Testis (tissue), 3 donors: ENCODE measurements around the gene VRTN. TPM values are rescaled to one million over a fixed set of nuclear protein-coding genes. Genes with fewer than 3 reads are reported as not detected.

Experiments used
- DNase-seq: peaks from one replicate; pipeline ENCODE4 v3.0.0-alpha.2; 2019
- H3K27ac ChIP-seq, 2 donors: fragments of 200-600 bp; sonication (generic); one replicate each; pipeline ENCODE4 v1.5.1; 2019
- H3K27me3 ChIP-seq: fragments of 200-600 bp; sonication (generic); one replicate; pipeline ENCODE4 v1.5.1; 2019
- H3K36me3 ChIP-seq: fragments of 200-600 bp; sonication (generic); one replicate; pipeline ENCODE4 v1.5.1; 2017; ENCODE audit warnings: low read depth; ENCODE audit errors: missing control alignments
- H3K4me1 ChIP-seq: fragments of 200-600 bp; sonication (generic); one replicate; pipeline ENCODE4 v1.5.1; 2019
- H3K4me3 ChIP-seq, 2 donors: fragments of 200-600 bp; sonication (generic); one replicate each; pipeline ENCODE4 v1.5.1; 2017 to 2019
- H3K9me3 ChIP-seq: fragments of 200-600 bp; sonication (generic); one replicate; pipeline ENCODE4 v1.5.1; 2017
- POLR2A ChIP-seq: fragments of 450-650 bp; IDR thresholded peaks from one replicate; pipeline ENCODE4 v1.6.1; 2017; ENCODE audit warnings: antibody characterized with exemption, mild to moderate bottlenecking, moderate library complexity
- WGBS, 2 donors: methylation state at CpG; one replicate each; pipeline ENCODE4 v1.1.5; 2018; 5-methylcytosine and 5-hydroxymethylcytosine counted together
- intact Hi-C: fragments of 100-400 bp; cut with DNase I; formaldehyde crosslinking; loops from one replicate; pipeline ENCODE4 v1.15.1; 2023; ENCODE audit warnings: low total_unique reads
- polyA plus RNA-seq: library from polyadenylated mRNA; stranded (reverse); fragments of 350-450 nt; fragmentation: Illumina TruSeq; extraction: RNeasy Lipid Tissue Mini Kit (QIAGEN cat#74804); gene quantifications from one replicate; pipeline ENCODE4 v1.2.3, GENCODE V29; 2014; ENCODE audit warnings: low read depth, low replicate concordance; ENCODE audit not compliant: insufficient read depth
- total RNA-seq, 2 donors: library from RNA; depleted of rRNA; stranded (reverse); fragments of >200 nt; gene quantifications; one replicate each; pipeline ENCODE4 v1.2.3, GENCODE V29; 2016
- TF ChIP-seq, protein P1 (sequence below), 3 experiments: fragments of 450-650 bp in 2 of 3; fragments of 200-600 bp in 1 of 3; sonication (generic) in 1 of 3; IDR thresholded peaks; one replicate each; pipeline ENCODE4 v1.5.1; 2016 to 2019; ENCODE audit warnings: antibody characterized with exemption in 3 of 3, mild to moderate bottlenecking in 2 of 3, moderate library complexity in 1 of 3

VRTN gene
- total and polyA plus RNA-seq, 3 donors from 2014 or later = 0.47 to 3.5 (median 1.6) TPM

DNA sequence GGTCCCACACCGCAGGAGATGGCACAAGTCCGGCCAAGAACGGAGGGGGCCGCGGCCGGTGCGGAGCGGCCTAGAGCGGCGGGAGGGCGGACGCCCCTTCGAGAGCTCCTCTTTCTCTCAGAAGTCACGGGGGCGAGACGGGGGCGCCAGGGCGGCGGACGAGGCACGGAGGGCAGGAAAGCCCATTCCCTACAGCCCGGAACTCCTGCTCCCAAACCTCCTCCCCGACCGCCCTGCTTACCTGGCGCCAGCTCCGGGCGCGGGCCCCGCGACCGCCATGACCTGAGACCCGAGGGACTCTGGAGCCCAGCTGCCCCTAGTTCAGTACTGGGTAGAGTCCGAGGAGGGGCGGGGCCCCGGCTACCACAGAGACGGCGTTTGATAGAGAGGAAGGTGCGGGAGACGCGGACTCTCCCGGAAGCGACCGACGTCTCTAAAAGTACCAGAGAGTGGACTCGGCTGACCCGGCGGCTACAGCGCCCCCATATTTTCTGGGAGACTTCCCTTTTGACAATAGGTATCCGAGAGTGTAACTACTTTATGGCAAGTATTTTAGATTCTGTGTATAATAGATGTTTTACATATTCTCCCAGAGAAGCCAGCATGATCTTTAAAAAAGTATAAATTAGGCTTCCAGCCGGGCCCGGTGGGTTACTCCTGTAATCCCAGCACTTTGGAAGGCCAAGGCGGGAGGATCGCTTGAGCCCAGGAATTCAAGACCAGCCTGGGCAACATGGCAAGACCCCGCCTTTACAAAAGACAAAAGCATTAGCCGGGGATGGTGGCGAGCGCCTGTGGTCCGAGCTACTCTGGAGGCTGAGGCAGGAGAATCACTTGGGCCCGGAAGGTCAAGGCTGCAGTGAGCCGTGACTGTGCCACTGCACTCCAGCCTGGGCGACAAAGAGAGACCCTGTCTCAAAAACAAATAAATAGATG, 45.4 kb upstream of the VRTN start, which contains the start of gene ABCD4:
TSS of gene ABCD4 (minus strand) at position 301 of the 936 bp plus-strand sequence. CDS start at position 279, 22 bp downstream.
- Histone ChIP-seq H3K4me1 (no peaks in the 10 kb centered on the region), H3K27me3 (no peaks in the 10 kb centered on the region), H3K4me3 (peak within 1 kb of the TSS; percentile 83 to 86), H3K27ac (peak within 1 kb of the TSS; percentile 83 to 90), H3K9me3 (no peaks in the 10 kb centered on the region), H3K36me3 (no peaks in the 10 kb centered on the region)
- peak; percentile 99 for DNase-seq
- intact Hi-C loops = no loop called here
- TF ChIP-seq, protein P1, sequence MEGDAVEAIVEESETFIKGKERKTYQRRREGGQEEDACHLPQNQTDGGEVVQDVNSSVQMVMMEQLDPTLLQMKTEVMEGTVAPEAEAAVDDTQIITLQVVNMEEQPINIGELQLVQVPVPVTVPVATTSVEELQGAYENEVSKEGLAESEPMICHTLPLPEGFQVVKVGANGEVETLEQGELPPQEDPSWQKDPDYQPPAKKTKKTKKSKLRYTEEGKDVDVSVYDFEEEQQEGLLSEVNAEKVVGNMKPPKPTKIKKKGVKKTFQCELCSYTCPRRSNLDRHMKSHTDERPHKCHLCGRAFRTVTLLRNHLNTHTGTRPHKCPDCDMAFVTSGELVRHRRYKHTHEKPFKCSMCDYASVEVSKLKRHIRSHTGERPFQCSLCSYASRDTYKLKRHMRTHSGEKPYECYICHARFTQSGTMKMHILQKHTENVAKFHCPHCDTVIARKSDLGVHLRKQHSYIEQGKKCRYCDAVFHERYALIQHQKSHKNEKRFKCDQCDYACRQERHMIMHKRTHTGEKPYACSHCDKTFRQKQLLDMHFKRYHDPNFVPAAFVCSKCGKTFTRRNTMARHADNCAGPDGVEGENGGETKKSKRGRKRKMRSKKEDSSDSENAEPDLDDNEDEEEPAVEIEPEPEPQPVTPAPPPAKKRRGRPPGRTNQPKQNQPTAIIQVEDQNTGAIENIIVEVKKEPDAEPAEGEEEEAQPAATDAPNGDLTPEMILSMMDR (IDR thresholded peaks at IDR 0.05) = peak; percentile 6 to 52 (median 41)
- TF ChIP-seq POLR2A = no peak
- WGBS, 2 donors = 8 to 10% methylated on average over 35 to 54 of the region's 61 CpGs

DNA sequence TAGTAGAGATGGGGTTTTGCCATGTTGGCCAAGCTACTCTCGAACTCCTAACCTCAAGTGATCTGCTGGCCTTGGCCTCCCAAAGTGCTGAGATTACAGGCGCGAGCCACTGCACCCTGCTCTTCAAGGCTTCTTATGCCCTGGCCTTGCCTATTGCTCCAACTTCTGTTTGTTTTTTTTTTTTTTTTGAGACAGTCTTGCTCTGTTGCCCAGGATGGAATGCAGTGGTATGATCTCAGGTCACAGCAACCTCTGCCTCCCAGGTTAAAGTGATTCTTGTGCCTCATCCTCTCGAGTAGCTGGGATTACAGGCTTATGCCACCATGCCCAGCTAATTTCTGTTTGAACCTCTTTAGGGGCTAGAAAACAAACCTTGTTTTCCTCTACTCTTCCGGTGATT, 39.6 kb upstream of the VRTN start:
- H3K4me1 ChIP-seq = no peaks in the 10 kb centered on the region
- H3K27me3 ChIP-seq = no peaks in the 10 kb centered on the region
- intact Hi-C loops = no loop called here
- H3K27ac ChIP-seq = no peak overlapping the region
- H3K36me3 ChIP-seq = no peaks in the 10 kb centered on the region
- no peak overlapping the region for H3K4me3 ChIP-seq
- TF ChIP-seq, protein P1 (IDR thresholded peaks at IDR 0.05) = no peak
- no peak for TF ChIP-seq POLR2A
- H3K9me3 ChIP-seq = no peaks in the 10 kb centered on the region
- WGBS, 2 donors = 67 to 84% methylated on average over 5 of the region's 5 CpGs
- no peak for DNase-seq

DNA sequence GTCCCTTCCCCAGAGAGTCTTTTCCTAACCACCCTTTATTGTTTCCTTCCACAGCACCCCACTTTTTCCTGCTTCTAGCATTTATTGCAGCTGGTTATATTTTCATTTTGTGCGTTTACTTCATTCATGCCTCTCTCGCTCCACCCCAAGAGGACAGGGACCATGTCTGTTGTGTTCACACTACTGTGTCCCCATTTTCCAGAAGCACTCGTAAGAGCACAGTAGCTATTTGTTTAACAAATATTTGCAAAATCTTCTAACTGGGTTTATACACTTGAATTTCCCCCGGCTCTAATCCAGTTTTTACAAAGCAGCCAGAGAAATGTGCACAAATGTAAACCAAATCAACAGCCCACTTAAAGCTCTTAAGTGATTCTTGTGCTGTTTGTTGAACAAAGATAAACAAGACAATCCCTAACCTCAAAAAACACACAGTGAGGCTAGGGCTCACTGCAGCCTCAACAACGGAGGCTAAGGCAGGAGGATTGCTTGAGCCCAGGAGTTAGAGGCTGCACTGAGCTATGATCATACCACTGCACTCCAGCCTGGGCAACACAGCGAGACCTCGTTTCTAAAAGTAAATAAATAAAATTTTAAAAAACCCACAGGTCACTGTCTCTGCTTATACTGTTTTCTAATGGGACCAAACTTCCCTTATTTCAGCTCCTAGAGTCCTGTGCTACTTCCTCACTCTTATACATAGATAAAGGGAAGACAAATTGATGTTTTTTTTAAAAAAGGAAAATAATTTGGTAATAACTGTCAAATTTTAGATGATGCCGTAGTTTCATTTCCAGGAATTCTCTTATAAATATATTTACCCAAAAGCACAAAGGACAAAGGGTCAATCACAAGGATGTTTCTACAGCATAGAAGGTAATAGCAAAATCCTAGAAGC, 38.9 kb upstream of the VRTN start:
- H3K27ac ChIP-seq = no peak overlapping the region
- intact Hi-C loops = no loop called here
- no peak for DNase-seq
- H3K27me3 ChIP-seq = no peaks in the 10 kb centered on the region
- TF ChIP-seq, protein P1 (IDR thresholded peaks at IDR 0.05) = no peak
- no peak for TF ChIP-seq POLR2A
- no peaks in the 10 kb centered on the region for H3K4me1 ChIP-seq
- 85 to 92% methylated on average over 8 of the region's 8 CpGs for WGBS, 2 donors
- H3K36me3 ChIP-seq = no peaks in the 10 kb centered on the region
- no peak overlapping the region for H3K4me3 ChIP-seq
- H3K9me3 ChIP-seq = no peaks in the 10 kb centered on the region

DNA sequence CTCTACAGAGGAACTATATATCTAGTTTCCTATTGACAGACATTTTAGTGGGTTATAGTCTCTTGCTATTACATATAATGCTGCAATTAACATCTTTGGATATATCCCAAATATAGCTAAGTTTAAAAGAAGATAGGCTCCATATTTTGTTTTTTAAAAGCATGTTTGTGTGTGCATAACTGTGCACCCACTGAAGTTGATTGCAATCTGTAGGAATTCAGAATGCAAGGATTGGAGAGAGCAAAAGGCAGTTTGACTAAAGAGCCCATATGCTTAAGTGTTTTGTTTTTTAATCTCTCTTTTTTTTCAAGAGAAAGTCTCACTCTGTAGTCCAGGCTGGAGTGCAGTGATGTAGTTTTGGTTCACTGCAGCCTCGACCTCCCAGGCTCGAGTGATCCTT, 36.1 kb upstream of the VRTN start:
- Histone ChIP-seq H3K27ac (no peak overlapping the region), H3K9me3 (no peaks in the 10 kb centered on the region), H3K4me1 (no peaks in the 10 kb centered on the region), H3K4me3 (no peak overlapping the region), H3K27me3 (no peaks in the 10 kb centered on the region), H3K36me3 (no peaks in the 10 kb centered on the region)
- intact Hi-C loops = no loop called here
- DNase-seq = no peak
- 89 to 95% methylated on average over 2 of the region's 2 CpGs for WGBS, 2 donors
- no peak for TF ChIP-seq POLR2A
- TF ChIP-seq, protein P1 (IDR thresholded peaks at IDR 0.05) = no peak
